Panc1 (cell line): Measurements from ENCODE around the gene RAPGEFL1. TPM values are rescaled to one million over a fixed set of nuclear protein-coding genes. Genes with fewer than 3 reads are reported as not detected.

Experiments
- ATAC-seq: fragments of 200-7000 bp; cut with Tn5 transposase; 2 replicates; pipeline ENCODE4 v1.9.1; 2020; ENCODE audit warnings: mild to moderate bottlenecking, moderate library complexity
- BruUV-seq: library from RNA; stranded (reverse); fragments of 400-500 nt; replicated peaks from 2 replicates; lab custom pipeline; 2021; lab: Mats Ljungman, UMichigan
- CTCF ChIA-PET: fragments of 300-600 bp; sonication (Branson Sonifier 250); formaldehyde crosslinking; loops from one replicate; lab custom pipeline; 2022; ENCODE audit warnings: antibody characterized with exemption; lab: Charles Lee
- POLR2A ChIA-PET: fragments of 300-600 bp; sonication (Branson Sonifier 250); formaldehyde crosslinking; loops from one replicate; lab custom pipeline; 2022; ENCODE audit warnings: antibody characterized with exemption; lab: Charles Lee
- DNase-seq: peaks from one replicate; pipeline ENCODE4 v3.0.0-alpha.2; 2010; ENCODE audit warnings: low read depth, low spot score
- H3K27ac ChIP-seq: 2 replicates; pipeline ENCODE4 v1.5.1; 2011; ENCODE audit warnings: mild to moderate bottlenecking, low read length, inconsistent platforms
- H3K27me3 ChIP-seq: fragments of 200-500 bp; sonication (Bioruptor generic); 2 replicates; pipeline ENCODE4 v1.6.0; 2014; ENCODE audit warnings: low read length, inconsistent platforms; ENCODE audit not compliant: control insufficient read depth, insufficient read depth
- H3K36me3 ChIP-seq: fragments of 200-500 bp; sonication (Bioruptor generic); 2 replicates; pipeline ENCODE4 v1.5.1; 2014; ENCODE audit warnings: inconsistent platforms, mild to moderate bottlenecking, low read length, moderate library complexity; ENCODE audit not compliant: control insufficient read depth, insufficient read depth
- H3K4me1 ChIP-seq: 2 replicates; pipeline ENCODE4 v1.5.1; 2011; ENCODE audit warnings: inconsistent platforms, mild to moderate bottlenecking, low read length, moderate library complexity; ENCODE audit not compliant: control insufficient read depth, insufficient read depth
- H3K4me3 ChIP-seq, 2 experiments: 2 replicates each; pipeline ENCODE4 v1.5.1; 2011 to 2012; ENCODE audit warnings: low read depth in 2 of 2, low read length in 2 of 2, mild to moderate bottlenecking in 2 of 2, inconsistent platforms in 1 of 2, moderate library complexity in 1 of 2
- H3K9me3 ChIP-seq: fragments of 200-500 bp; sonication (Bioruptor generic); 2 replicates; pipeline ENCODE4 v1.5.1; 2014; ENCODE audit warnings: low read depth, mild to moderate bottlenecking, inconsistent platforms, low read length, moderate library complexity; ENCODE audit not compliant: control insufficient read depth, insufficient read depth
- POLR2AphosphoS5 ChIP-seq: IDR thresholded peaks from 2 replicates; pipeline ENCODE4 v1.6.1; 2012; ENCODE audit warnings: mild to moderate bottlenecking, low read depth, low read length, moderate library complexity
- SIN3A ChIP-seq: IDR thresholded peaks from 2 replicates; pipeline ENCODE4 v1.6.1; 2012; ENCODE audit warnings: low read depth, mild to moderate bottlenecking, low read length, moderate library complexity, borderline replicate concordance; ENCODE audit not compliant: insufficient read depth
- TCF7L2 ChIP-seq: IDR thresholded peaks from 2 replicates; pipeline ENCODE4 v1.6.1; 2011; ENCODE audit warnings: mild to moderate bottlenecking, low read depth, low read length, inconsistent platforms
- in situ Hi-C: cut with HindIII; loops from 2 replicates; pipeline ENCODE4 v1.10.0; 2016; ENCODE audit warnings: low sequenced_read_pairs, low pct_unique_long_range_greater_than_20kb
- intact Hi-C: fragments of 100-400 bp; cut with micrococcal nuclease; formaldehyde crosslinking; loops from one replicate; pipeline ENCODE4 v1.10.0; 2022; ENCODE audit not compliant: unreplicated experiment
- total RNA-seq: library from RNA; stranded (reverse); gene quantifications from one replicate; pipeline ENCODE4 v1.2.1, GENCODE V29; 2021; ENCODE audit not compliant: unreplicated experiment
- TF ChIP-seq, protein P1 (sequence below), 2 experiments: IDR thresholded peaks; 2 replicates each; pipeline ENCODE4 v1.6.1; 2011 to 2012; ENCODE audit warnings: low read depth in 2 of 2, control low read depth in 1 of 2, low read length in 1 of 2, mild to moderate bottlenecking in 1 of 2, moderate library complexity in 1 of 2; ENCODE audit not compliant: insufficient read depth in 1 of 2
- TF ChIP-seq, protein P2 (sequence below): fragments of 450-650 bp; IDR thresholded peaks from 2 replicates; pipeline ENCODE4 v1.5.1; 2017; ENCODE audit warnings: mild to moderate bottlenecking

The RAPGEFL1 gene
- total RNA-seq, 1 experiment from 2014 or later = 6.5 TPM

DNA sequence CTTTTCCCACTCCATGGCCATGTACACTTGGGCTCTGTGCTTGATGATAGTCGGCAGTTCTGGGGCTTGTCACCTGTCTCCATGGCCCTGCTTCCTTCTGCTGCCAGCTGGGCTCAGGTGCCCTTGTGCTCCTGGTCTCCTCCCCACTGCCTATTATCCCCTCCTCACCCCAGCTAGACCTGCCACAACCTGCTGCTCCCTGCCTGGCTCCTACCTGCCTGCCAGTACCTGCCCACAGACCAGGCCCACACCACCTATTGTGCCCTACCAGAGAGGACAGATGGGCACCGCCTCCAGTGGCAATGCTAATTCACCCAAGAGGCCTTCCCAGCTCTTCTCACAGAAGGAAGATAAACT, 538 bp upstream of the RAPGEFL1 start:
- intact Hi-C loops = no loop called here
- TF ChIP-seq, protein P1, sequence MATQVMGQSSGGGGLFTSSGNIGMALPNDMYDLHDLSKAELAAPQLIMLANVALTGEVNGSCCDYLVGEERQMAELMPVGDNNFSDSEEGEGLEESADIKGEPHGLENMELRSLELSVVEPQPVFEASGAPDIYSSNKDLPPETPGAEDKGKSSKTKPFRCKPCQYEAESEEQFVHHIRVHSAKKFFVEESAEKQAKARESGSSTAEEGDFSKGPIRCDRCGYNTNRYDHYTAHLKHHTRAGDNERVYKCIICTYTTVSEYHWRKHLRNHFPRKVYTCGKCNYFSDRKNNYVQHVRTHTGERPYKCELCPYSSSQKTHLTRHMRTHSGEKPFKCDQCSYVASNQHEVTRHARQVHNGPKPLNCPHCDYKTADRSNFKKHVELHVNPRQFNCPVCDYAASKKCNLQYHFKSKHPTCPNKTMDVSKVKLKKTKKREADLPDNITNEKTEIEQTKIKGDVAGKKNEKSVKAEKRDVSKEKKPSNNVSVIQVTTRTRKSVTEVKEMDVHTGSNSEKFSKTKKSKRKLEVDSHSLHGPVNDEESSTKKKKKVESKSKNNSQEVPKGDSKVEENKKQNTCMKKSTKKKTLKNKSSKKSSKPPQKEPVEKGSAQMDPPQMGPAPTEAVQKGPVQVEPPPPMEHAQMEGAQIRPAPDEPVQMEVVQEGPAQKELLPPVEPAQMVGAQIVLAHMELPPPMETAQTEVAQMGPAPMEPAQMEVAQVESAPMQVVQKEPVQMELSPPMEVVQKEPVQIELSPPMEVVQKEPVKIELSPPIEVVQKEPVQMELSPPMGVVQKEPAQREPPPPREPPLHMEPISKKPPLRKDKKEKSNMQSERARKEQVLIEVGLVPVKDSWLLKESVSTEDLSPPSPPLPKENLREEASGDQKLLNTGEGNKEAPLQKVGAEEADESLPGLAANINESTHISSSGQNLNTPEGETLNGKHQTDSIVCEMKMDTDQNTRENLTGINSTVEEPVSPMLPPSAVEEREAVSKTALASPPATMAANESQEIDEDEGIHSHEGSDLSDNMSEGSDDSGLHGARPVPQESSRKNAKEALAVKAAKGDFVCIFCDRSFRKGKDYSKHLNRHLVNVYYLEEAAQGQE (IDR thresholded peaks at IDR 0.05; ENCODE audit: insufficient read depth in 1 of 2, low read depth in 2 of 2, low read length in 1 of 2) = no peak
- no peak for TF ChIP-seq TCF7L2
- TF ChIP-seq SIN3A = no peak
- TF ChIP-seq, protein P2, sequence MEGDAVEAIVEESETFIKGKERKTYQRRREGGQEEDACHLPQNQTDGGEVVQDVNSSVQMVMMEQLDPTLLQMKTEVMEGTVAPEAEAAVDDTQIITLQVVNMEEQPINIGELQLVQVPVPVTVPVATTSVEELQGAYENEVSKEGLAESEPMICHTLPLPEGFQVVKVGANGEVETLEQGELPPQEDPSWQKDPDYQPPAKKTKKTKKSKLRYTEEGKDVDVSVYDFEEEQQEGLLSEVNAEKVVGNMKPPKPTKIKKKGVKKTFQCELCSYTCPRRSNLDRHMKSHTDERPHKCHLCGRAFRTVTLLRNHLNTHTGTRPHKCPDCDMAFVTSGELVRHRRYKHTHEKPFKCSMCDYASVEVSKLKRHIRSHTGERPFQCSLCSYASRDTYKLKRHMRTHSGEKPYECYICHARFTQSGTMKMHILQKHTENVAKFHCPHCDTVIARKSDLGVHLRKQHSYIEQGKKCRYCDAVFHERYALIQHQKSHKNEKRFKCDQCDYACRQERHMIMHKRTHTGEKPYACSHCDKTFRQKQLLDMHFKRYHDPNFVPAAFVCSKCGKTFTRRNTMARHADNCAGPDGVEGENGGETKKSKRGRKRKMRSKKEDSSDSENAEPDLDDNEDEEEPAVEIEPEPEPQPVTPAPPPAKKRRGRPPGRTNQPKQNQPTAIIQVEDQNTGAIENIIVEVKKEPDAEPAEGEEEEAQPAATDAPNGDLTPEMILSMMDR = no peak
- TF ChIP-seq POLR2AphosphoS5 = no peak
- peaks cover 12% of the 10 kb centered on the region for H3K4me1 ChIP-seq
- POLR2A ChIA-PET = no interaction called here
- no TSS peak for BruUV-seq
- DNase-seq (no peak), ATAC-seq (peak; percentile 22)
- CTCF ChIA-PET = no interaction called here
- in situ Hi-C loops = no loop called here
- no peaks in the 10 kb centered on the region; the same call in 1 of the 2 replicates for H3K36me3 ChIP-seq
- no peaks in the 10 kb centered on the region for H3K27me3 ChIP-seq
- no peak overlapping the region for H3K4me3 ChIP-seq
- H3K9me3 ChIP-seq = no peaks in the 10 kb centered on the region
- H3K27ac ChIP-seq = no peak overlapping the region

DNA sequence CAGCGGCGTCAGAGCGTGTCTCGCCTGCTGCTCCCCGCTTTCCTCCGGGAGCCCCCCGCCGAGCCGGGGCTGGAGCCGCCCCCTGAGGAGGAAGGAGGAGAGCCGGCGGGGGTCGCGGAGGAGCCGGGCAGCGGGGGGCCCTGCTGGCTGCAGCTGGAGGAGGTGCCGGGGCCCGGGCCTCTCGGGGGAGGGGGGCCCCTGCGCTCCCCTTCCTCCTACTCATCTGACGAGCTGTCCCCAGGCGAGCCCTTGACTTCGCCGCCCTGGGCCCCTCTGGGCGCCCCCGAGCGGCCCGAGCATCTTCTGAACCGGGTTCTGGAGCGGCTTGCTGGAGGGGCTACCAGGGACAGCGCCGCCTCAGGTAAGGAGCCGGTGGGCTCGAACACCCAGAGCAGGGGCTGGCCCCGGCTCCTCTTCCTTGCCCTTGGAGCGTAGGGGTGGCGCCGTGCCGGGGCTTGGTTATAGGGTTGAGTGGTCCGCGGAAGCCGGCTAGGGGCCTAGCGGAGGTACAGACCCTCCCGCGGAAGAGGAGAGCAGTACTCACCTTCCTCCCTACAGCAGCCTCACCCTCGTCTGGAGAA, 841 bp downstream of the RAPGEFL1 start:
- H3K4me3 ChIP-seq = no peak overlapping the region
- in situ Hi-C loops = no loop called here
- intact Hi-C loops = no loop called here
- H3K27ac ChIP-seq = no peak overlapping the region
- TF ChIP-seq, protein P2 = no peak
- TF ChIP-seq POLR2AphosphoS5 = no peak
- no peak for TF ChIP-seq TCF7L2
- TF ChIP-seq, protein P1 (IDR thresholded peaks at IDR 0.05; ENCODE audit: insufficient read depth in 1 of 2, low read depth in 2 of 2, low read length in 1 of 2) = no peak
- TF ChIP-seq SIN3A = no peak
- no peak for DNase-seq
- no peaks in the 10 kb centered on the region for H3K9me3 ChIP-seq
- no peak for ATAC-seq
- no peaks in the 10 kb centered on the region for H3K36me3 ChIP-seq
- POLR2A ChIA-PET = no interaction called here
- no TSS peak for BruUV-seq
- H3K4me1 ChIP-seq = peaks cover 12% of the 10 kb centered on the region
- H3K27me3 ChIP-seq = no peaks in the 10 kb centered on the region
- CTCF ChIA-PET = interaction anchor here (0.6 to 1.4 kb wide), 2 partner anchors 10 to 16 kb away, joined by 7 to 8 read pairs; no protein-coding TSS in a partner anchor
